Measurements from ENCODE around the gene REPIN1. TPM values are rescaled to one million over a fixed set of nuclear protein-coding genes. Genes with fewer than 3 reads are reported as not detected.

REPIN1 gene
- total and polyA plus RNA-seq, 9 of the 15 experiments (the other 6 are each of a cell fraction or from before 2014, with no cell fraction given), result 8.1 to 283 (median 94.3) TPM

GRCh38 chr7:150379441-150380379 lies 11.1 kb downstream of the REPIN1 start (continued):
- TF ChIP-seq HDAC8 (tag; IDR thresholded peaks at IDR 0.05) (no peak), ZNF76 (CRISPR knock-in tag; IDR thresholded peaks at IDR 0.05; ENCODE audit: borderline replicate concordance) (no peak), SMAD3 (CRISPR knock-in tag; conservative IDR thresholded peaks at IDR 0.05) (no peak), RBM25 (IDR thresholded peaks at IDR 0.05; ENCODE audit: low read depth, low read length, severe bottlenecking) (no peak), USF2 (CRISPR knock-in tag; IDR thresholded peaks at IDR 0.05) (no peak), ELF4 (CRISPR knock-in tag; IDR thresholded peaks at IDR 0.05) (no peak), PCBP2 (IDR thresholded peaks at IDR 0.05; ENCODE audit: low read depth, low read length, poor library complexity, severe bottlenecking) (no peak), GABPA (tag; conservative IDR thresholded peaks at IDR 0.05; ENCODE audit: low read depth) (no peak), CHD4 (IDR thresholded peaks at IDR 0.05; ENCODE audit: insufficient read depth, insufficient replicate concordance, low read depth, low read length, poor library complexity, severe bottlenecking) (peak; percentile 76), NR1H2 (CRISPR knock-in tag; IDR thresholded peaks at IDR 0.05) (no peak; the same call in 1 of the 2 replicates), RNF2 (IDR thresholded peaks at IDR 0.05) (no peak), CGGBP1 (CRISPR knock-in tag; IDR thresholded peaks at IDR 0.05) (no peak), NR3C1 (CRISPR knock-in tag; IDR thresholded peaks at IDR 0.05) (no peak), ILF3 (IDR thresholded peaks at IDR 0.05; ENCODE audit: borderline replicate concordance) (0 out of 2 replicates have a peak, but pooled peaks have one; percentile 47), POLR2AphosphoS5 (IDR thresholded peaks at IDR 0.05; ENCODE audit: control insufficient read depth, insufficient read depth, low read depth, low read length) (no peak), HNRNPLL (IDR thresholded peaks at IDR 0.05; ENCODE audit: low read depth, low read length, poor library complexity, severe bottlenecking) (no peak), ZNF316 (IDR thresholded peaks at IDR 0.05) (no peak), MYC (IDR thresholded peaks at IDR 0.05; ENCODE audit: low read depth, low read length) (0 out of 2 replicates have a peak, but pooled peaks have one; percentile 22), MYC (CRISPR knock-in tag; IDR thresholded peaks at IDR 0.05; ENCODE audit: borderline replicate concordance, low read depth) (peak; percentile 70; the same call in 1 of the 2 replicates), ZNF140 (CRISPR knock-in tag; IDR thresholded peaks at IDR 0.05) (no peak), SAFB2 (IDR thresholded peaks at IDR 0.05; ENCODE audit: borderline replicate concordance, low read depth, low read length, severe bottlenecking) (no peak)
- TF ChIP-seq, protein P1, sequence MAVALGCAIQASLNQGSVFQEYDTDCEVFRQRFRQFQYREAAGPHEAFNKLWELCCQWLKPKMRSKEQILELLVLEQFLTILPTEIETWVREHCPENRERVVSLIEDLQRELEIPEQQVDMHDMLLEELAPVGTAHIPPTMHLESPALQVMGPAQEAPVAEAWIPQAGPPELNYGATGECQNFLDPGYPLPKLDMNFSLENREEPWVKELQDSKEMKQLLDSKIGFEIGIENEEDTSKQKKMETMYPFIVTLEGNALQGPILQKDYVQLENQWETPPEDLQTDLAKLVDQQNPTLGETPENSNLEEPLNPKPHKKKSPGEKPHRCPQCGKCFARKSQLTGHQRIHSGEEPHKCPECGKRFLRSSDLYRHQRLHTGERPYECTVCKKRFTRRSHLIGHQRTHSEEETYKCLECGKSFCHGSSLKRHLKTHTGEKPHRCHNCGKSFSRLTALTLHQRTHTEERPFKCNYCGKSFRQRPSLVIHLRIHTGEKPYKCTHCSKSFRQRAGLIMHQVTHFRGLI (CRISPR knock-in tag; IDR thresholded peaks at IDR 0.05), result no peak
- TF ChIP-seq, protein P2, sequence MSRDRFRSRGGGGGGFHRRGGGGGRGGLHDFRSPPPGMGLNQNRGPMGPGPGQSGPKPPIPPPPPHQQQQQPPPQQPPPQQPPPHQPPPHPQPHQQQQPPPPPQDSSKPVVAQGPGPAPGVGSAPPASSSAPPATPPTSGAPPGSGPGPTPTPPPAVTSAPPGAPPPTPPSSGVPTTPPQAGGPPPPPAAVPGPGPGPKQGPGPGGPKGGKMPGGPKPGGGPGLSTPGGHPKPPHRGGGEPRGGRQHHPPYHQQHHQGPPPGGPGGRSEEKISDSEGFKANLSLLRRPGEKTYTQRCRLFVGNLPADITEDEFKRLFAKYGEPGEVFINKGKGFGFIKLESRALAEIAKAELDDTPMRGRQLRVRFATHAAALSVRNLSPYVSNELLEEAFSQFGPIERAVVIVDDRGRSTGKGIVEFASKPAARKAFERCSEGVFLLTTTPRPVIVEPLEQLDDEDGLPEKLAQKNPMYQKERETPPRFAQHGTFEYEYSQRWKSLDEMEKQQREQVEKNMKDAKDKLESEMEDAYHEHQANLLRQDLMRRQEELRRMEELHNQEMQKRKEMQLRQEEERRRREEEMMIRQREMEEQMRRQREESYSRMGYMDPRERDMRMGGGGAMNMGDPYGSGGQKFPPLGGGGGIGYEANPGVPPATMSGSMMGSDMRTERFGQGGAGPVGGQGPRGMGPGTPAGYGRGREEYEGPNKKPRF (IDR thresholded peaks at IDR 0.05; ENCODE audit: low read depth, low read length), result no peak

Measured in K562 (cell line).